ENCODE measurements around the gene PRSS33. TPM values are rescaled to one million over a fixed set of nuclear protein-coding genes. Genes with fewer than 3 reads are reported as not detected.

The PRSS33 gene
- total and polyA plus RNA-seq, 2 of the 8 experiments (the other 6 are each of a cell fraction or from before 2014, with no cell fraction given): 0.09 TPM; not detected in 1

DNA sequence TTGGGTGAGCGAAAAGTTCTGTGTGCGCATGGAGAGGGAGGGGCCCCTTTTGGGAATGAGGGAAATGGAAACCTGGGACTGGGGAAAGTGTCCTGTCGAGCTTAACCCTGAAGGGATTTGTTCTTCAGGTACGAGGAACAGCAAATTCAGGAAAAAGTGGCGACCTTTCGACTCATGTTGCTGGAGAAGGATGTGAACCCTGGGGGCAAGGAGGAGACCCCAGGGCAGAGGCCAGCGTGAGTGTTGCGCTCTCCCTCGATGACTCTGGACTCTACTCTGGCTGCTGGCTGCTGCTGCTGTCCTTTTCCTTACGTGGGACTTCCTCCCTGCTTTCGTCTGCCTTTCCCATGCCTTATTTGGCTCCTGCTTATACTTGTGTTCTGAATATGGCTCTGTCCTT is 30.0 kb downstream of the PRSS33 start:
- Histone ChIP-seq H3K4me3 (ENCODE audit: extremely low read depth in 1 of 4, insufficient read depth in 2 of 4, low read depth in 3 of 4, low read length in 4 of 4) (no peak overlapping the region), H2BK5ac (ENCODE audit: low read depth, low read length) (no peak overlapping the region), H3K23ac (ENCODE audit: insufficient read length) (no peak overlapping the region), H2BK15ac (ENCODE audit: low read length) (no peak overlapping the region), H2BK120ac (replicated peaks; ENCODE audit: low read depth, low read length) (no peak overlapping the region), H2AFZ (ENCODE audit: low read length) (no peak overlapping the region), H4K5ac (ENCODE audit: insufficient read length, low read depth, low read length) (no peak overlapping the region), H3K79me1 (ENCODE audit: low read depth, low read length) (peaks cover 4% of the 10 kb centered on the region; the same call in 1 of the 2 replicates), H3K79me2 (ENCODE audit: control insufficient read depth in 1 of 2, insufficient read depth in 2 of 2, low read length in 2 of 2) (peaks cover 52 to 93% of the 10 kb centered on the region in 2 experiments), H3K27me3 (replicated peaks in 1 of 4; ENCODE audit: control insufficient read depth in 3 of 4, extremely low read depth in 1 of 4, insufficient read depth in 3 of 4, low read length in 3 of 4) (no peaks in the 10 kb centered on the region), H3K4me1 (replicated peaks in 1 of 4; ENCODE audit: control insufficient read depth in 3 of 4, insufficient read depth in 4 of 4, low read length in 3 of 4) (peaks cover 0 to 5% (median 2%) of the 10 kb centered on the region in 4 experiments; a peak in 3 of 7 replicates), H3K27ac (ENCODE audit: low read depth, low read length) (no peak overlapping the region), H3K23me2 (ENCODE audit: low read depth, low read length) (peaks cover 4% of the 10 kb centered on the region; the same call in 1 of the 2 replicates), H3K14ac (ENCODE audit: insufficient read length) (no peak overlapping the region), H2BK20ac (ENCODE audit: low read length) (no peak overlapping the region), H3K4ac (replicated peaks; ENCODE audit: insufficient read length, low read depth, low read length) (no peak overlapping the region), H3K18ac (ENCODE audit: extremely low read depth, low read length) (no peak overlapping the region), H2AK5ac (ENCODE audit: low read depth, low read length) (no peak overlapping the region), H3K9ac (replicated peaks in 1 of 4; ENCODE audit: extremely low read depth in 1 of 4, low read depth in 3 of 4, low read length in 3 of 4) (no peak overlapping the region), H3K36me3 (ENCODE audit: control insufficient read depth in 2 of 4, insufficient read depth in 4 of 4, low read length in 3 of 4) (peaks cover 40 to 66% (median 59%) of the 10 kb centered on the region in 4 experiments), H4K20me1 (replicated peaks in 1 of 2; ENCODE audit: control insufficient read depth in 1 of 2, insufficient read depth in 2 of 2, low read length in 2 of 2) (peaks cover 21 to 25% of the 10 kb centered on the region in 2 experiments), H4K91ac (replicated peaks; ENCODE audit: insufficient read length, low read length) (no peak overlapping the region), H3K56ac (replicated peaks; ENCODE audit: insufficient read length, low read depth, low read length) (no peak overlapping the region), H3K9me3 (ENCODE audit: insufficient read depth in 2 of 2, low read depth in 1 of 2, low read length in 1 of 2) (peaks cover 12 to 14% of the 10 kb centered on the region in 2 experiments; a peak in 3 of 4 replicates), H3K4me2 (ENCODE audit: insufficient read depth in 1 of 2, low read depth in 2 of 2, low read length in 2 of 2) (no peak overlapping the region), H2BK12ac (ENCODE audit: low read depth, low read length) (no peak overlapping the region), H4K8ac (ENCODE audit: extremely low read depth, insufficient read depth, low read length) (no peak overlapping the region)
- TF ChIP-seq POLR2AphosphoS5 (IDR thresholded peaks at IDR 0.05; ENCODE audit: low read depth, low read length) (peak; percentile 55), EZH2 (IDR thresholded peaks at IDR 0.05; ENCODE audit: low read depth, low read length, severe bottlenecking) (no peak), EGR1 (IDR thresholded peaks at IDR 0.05; ENCODE audit: borderline replicate concordance, low read depth, low read length) (no peak)
- 93% methylated on average over 11 of the region's 11 CpGs; no CpG with 5 or more reads in 1 of the 2 experiments for WGBS, 2 experiments (ENCODE audit: extremely low coverage in 1 of 2, insufficient coverage in 1 of 2, insufficient read length in 1 of 2, insufficient replicate concordance in 2 of 2, low coverage in 1 of 2, low lambda C conversion rate in 2 of 2, missing lambda C conversion rate in 1 of 2)
- FAIRE-seq (no peak), DNase-seq (ENCODE audit: low read depth in 1 of 2, low spot score in 2 of 2) (no peak)
- CTCF ChIA-PET (ENCODE audit: partially characterized antibody): interaction anchor here (0.8 to 1.2 kb wide), 4 partner anchors 8 to 97 kb away, joined by 3 to 5 read pairs (median 3); no protein-coding TSS in a partner anchor
- POLR2A ChIA-PET (ENCODE audit: partially characterized antibody): interaction anchor here (0.7 to 4.8 kb wide), 14 partner anchors 10 to 74 kb away, joined by 3 to 140 read pairs (median 5); partner anchors contain the start of genes ELOB and PRSS27
